Sciatic nerve (tissue), 1 donor: Measurements from ENCODE around the gene HMGCS1. TPM values are rescaled to one million over a fixed set of nuclear protein-coding genes. Genes with fewer than 3 reads are reported as not detected.

ENCODE experiments used
- total RNA-seq: library from RNA; stranded (reverse); fragmentation: NEBNext Ultra II Directional; extraction: Animal tissue kit (Norgen Biotek cat#: 25700); gene quantifications from one replicate; pipeline ENCODE4 v1.2.1, GENCODE V29; 2021
- donor health status: DM: no; HTN: no; CAD: no.

Gene HMGCS1
- total RNA-seq, 1 donor from 2014 or later, result 115 TPM

Other genes with a start within 250 kb of the HMGCS1 start
- 47.5 TPM for gene ZNF131, start 192.5 kb downstream of the HMGCS1 start, total RNA-seq
- 5.4 TPM for gene NIM1K, start 121.2 kb downstream of the HMGCS1 start, total RNA-seq
- gene CCL28, start 99.0 kb upstream of the HMGCS1 start, total RNA-seq, result 10.4 TPM
- 12.1 TPM for gene TMEM267, start 170.5 kb upstream of the HMGCS1 start, total RNA-seq
- gene C5orf34, start 201.7 kb upstream of the HMGCS1 start, total RNA-seq, result 1.5 TPM
- 64.1 TPM for gene PAIP1, start 243.7 kb upstream of the HMGCS1 start, total RNA-seq